A673 (cell line): ENCODE measurements around the gene DHRS9. TPM values are rescaled to one million over a fixed set of nuclear protein-coding genes. Genes with fewer than 3 reads are reported as not detected.

Experiments used
- BruUV-seq: library from RNA; stranded (reverse); fragments of 400-500 nt; replicated peaks from 2 replicates; lab custom pipeline; 2021; lab: Mats Ljungman, UMichigan
- CTCF ChIA-PET: fragments of 300-600 bp; sonication (Branson Sonifier 250); formaldehyde crosslinking; loops from one replicate; lab custom pipeline; 2022; ENCODE audit warnings: antibody characterized with exemption; lab: Charles Lee
- POLR2A ChIA-PET: fragments of 300-600 bp; sonication (Branson Sonifier 250); formaldehyde crosslinking; loops from one replicate; lab custom pipeline; 2022; ENCODE audit warnings: antibody characterized with exemption; ENCODE audit not compliant: low non-redundant PET; lab: Charles Lee
- DNase-seq: peaks from one replicate; pipeline ENCODE4 v3.0.0-alpha.2; 2015; ENCODE audit warnings: low spot score
- H3K27ac ChIP-seq: fragments of 200-600 bp; sonication (generic); 2 replicates; pipeline ENCODE4 v1.5.1; 2016; ENCODE audit warnings: mixed run types, low read depth, mild to moderate bottlenecking, mixed read lengths, antibody characterized with exemption, low read length; ENCODE audit not compliant: poor library complexity, severe bottlenecking
- H3K27me3 ChIP-seq: fragments of 200-600 bp; sonication (generic); replicated peaks from 2 replicates; pipeline ENCODE4 v1.6.1; 2017; ENCODE audit warnings: mixed run types, low read depth, mild to moderate bottlenecking, mixed read lengths, antibody characterized with exemption, low read length; ENCODE audit not compliant: insufficient read depth, poor library complexity
- H3K36me3 ChIP-seq: fragments of 200-600 bp; sonication (generic); 2 replicates; pipeline ENCODE4 v1.6.1; 2016; ENCODE audit warnings: mixed run types, mild to moderate bottlenecking, mixed read lengths, antibody characterized with exemption, low read length; ENCODE audit not compliant: insufficient read depth, poor library complexity, severe bottlenecking
- H3K4me1 ChIP-seq: fragments of 200-600 bp; sonication (generic); 2 replicates; pipeline ENCODE4 v1.6.1; 2017; ENCODE audit warnings: mixed run types, mild to moderate bottlenecking, mixed read lengths, antibody characterized with exemption, low read length; ENCODE audit not compliant: insufficient read depth, poor library complexity, severe bottlenecking
- H3K4me3 ChIP-seq: fragments of 200-600 bp; sonication (generic); 2 replicates; pipeline ENCODE4 v1.5.1; 2016; ENCODE audit warnings: low read depth, mixed run types, mild to moderate bottlenecking, mixed read lengths, low read length; ENCODE audit not compliant: poor library complexity, severe bottlenecking
- H3K9me3 ChIP-seq: fragments of 200-600 bp; sonication (generic); 2 replicates; pipeline ENCODE4 v1.6.1; 2016; ENCODE audit warnings: mixed run types, low read depth, mild to moderate bottlenecking, mixed read lengths, antibody characterized with exemption, low read length; ENCODE audit not compliant: poor library complexity, severe bottlenecking
- CTCF ChIP-seq: fragments of 300-800, 200-600 bp; sonication (generic); conservative IDR thresholded peaks from 2 replicates; pipeline ENCODE4 v1.5.1; 2017; ENCODE audit warnings: low read depth, mild to moderate bottlenecking, antibody characterized with exemption, low read length, moderate library complexity, mixed read lengths
- EZH2 ChIP-seq: fragments of 200-600 bp; sonication (generic); IDR thresholded peaks from 2 replicates; pipeline ENCODE4 v1.6.1; 2017; ENCODE audit warnings: borderline replicate concordance, low read depth, mild to moderate bottlenecking, mixed read lengths, antibody characterized with exemption, low read length; ENCODE audit not compliant: poor library complexity, severe bottlenecking
- intact Hi-C: fragments of 100-400 bp; cut with micrococcal nuclease; formaldehyde crosslinking; loops from one replicate; pipeline ENCODE4 v1.10.0; 2022; ENCODE audit not compliant: unreplicated experiment
- total RNA-seq: library from RNA; stranded (reverse); gene quantifications from 2 replicates; pipeline ENCODE4 v1.2.3, GENCODE V29; 2021

Gene DHRS9
- total RNA-seq, 1 experiment from 2014 or later, result not detected

GRCh38 chr2:169116993-169117392, 47.6 kb downstream of the DHRS9 start:
- H3K36me3 ChIP-seq, result no peaks in the 10 kb centered on the region
- intact Hi-C loops, result loop anchor here (10.0 kb wide), 1 partner anchor 278 kb away; no protein-coding TSS in a partner anchor
- ChIA-PET POLR2A (no interaction called here), CTCF (no interaction called here)
- no peak for DNase-seq
- no TSS peak for BruUV-seq
- no peak for TF ChIP-seq EZH2
- no peak for TF ChIP-seq CTCF
- no peak overlapping the region for H3K27ac ChIP-seq
- no peaks in the 10 kb centered on the region for H3K9me3 ChIP-seq
- no peak overlapping the region for H3K4me3 ChIP-seq
- H3K4me1 ChIP-seq, result no peaks in the 10 kb centered on the region
- no peaks in the 10 kb centered on the region for H3K27me3 ChIP-seq

- TF ChIP-seq EZH2 (no peak), CTCF (no peak)
- CTCF ChIA-PET, result no interaction called here
- Histone ChIP-seq H3K4me1 (no peaks in the 10 kb centered on the region), H3K4me3 (no peak overlapping the region), H3K36me3 (no peaks in the 10 kb centered on the region), H3K27ac (no peak overlapping the region), H3K9me3 (no peaks in the 10 kb centered on the region), H3K27me3 (no peaks in the 10 kb centered on the region)
- POLR2A ChIA-PET, result no interaction called here
- BruUV-seq, result no TSS peak
- intact Hi-C loops, result loop anchor here (10.0 kb wide), 1 partner anchor 277 kb away; no protein-coding TSS in a partner anchor
- no peak for DNase-seq
These were observed 48.7 kb downstream of the DHRS9 start for GRCh38 chr2:169118060-169118459.

GRCh38 chr2:169119123-169119760, 49.9 kb downstream of the DHRS9 start:
- Histone ChIP-seq H3K4me1 (no peaks in the 10 kb centered on the region), H3K27me3 (peaks cover 4% of the 10 kb centered on the region), H3K9me3 (no peaks in the 10 kb centered on the region), H3K27ac (no peak overlapping the region), H3K36me3 (no peaks in the 10 kb centered on the region), H3K4me3 (no peak overlapping the region)
- CTCF ChIA-PET, result no interaction called here
- no TSS peak for BruUV-seq
- POLR2A ChIA-PET, result no interaction called here
- DNase-seq, result no peak
- intact Hi-C loops, result loop anchor here (10.0 kb wide), 1 partner anchor 276 kb away; no protein-coding TSS in a partner anchor
- no peak for TF ChIP-seq EZH2
- no peak for TF ChIP-seq CTCF
